Bronchial epithelial cell (primary cell): ENCODE measurements around the gene UROD. TPM values are rescaled to one million over a fixed set of nuclear protein-coding genes. Genes with fewer than 3 reads are reported as not detected.
A peak's percentile ranks its signal among the peaks of the same experiment; 100 is the strongest.

Experiments used
- DNase-seq: peaks from one replicate; pipeline ENCODE4 v3.0.0-alpha.2; 2010; ENCODE audit warnings: low read depth
- FAIRE-seq: peaks from 2 replicates; lab custom pipeline; 2011; peaks lifted over from hg19 to GRCh38; lab: Jason Lieb, UNC
- H3K27me3 ChIP-seq: 2 replicates; pipeline ENCODE4 v1.5.1; 2011; ENCODE audit warnings: low read length; ENCODE audit not compliant: control insufficient read depth, insufficient read depth
- H3K36me3 ChIP-seq: 2 replicates; pipeline ENCODE4 v1.5.1; 2011; ENCODE audit warnings: low read length; ENCODE audit not compliant: control insufficient read depth, insufficient read depth
- H3K4me3 ChIP-seq: 2 replicates; pipeline ENCODE4 v1.5.1; 2011; ENCODE audit warnings: mild to moderate bottlenecking, low read depth, low read length, control low read depth
- CTCF ChIP-seq: IDR thresholded peaks from 2 replicates; pipeline ENCODE4 v1.5.1; 2011; ENCODE audit warnings: mild to moderate bottlenecking, moderate library complexity, low read length, control low read depth, inconsistent platforms; ENCODE audit not compliant: insufficient read depth, severe bottlenecking
- total RNA-seq: library from RNA; depleted of rRNA; stranded (reverse); fragments of >200 nt; gene quantifications from 2 replicates; pipeline ENCODE4 v1.2.1, GENCODE V29; 2014

The UROD gene
- total RNA-seq, 1 donor from 2014 or later, result 122 TPM

GRCh38 chr1:45023663-45024062, 11.6 kb downstream of the UROD start:
- Histone ChIP-seq H3K4me3 (no peak overlapping the region), H3K36me3 (no peaks in the 10 kb centered on the region), H3K27me3 (no peaks in the 10 kb centered on the region)
- no peak for DNase-seq
- TF ChIP-seq CTCF, result no peak
- FAIRE-seq, result no peak

GRCh38 chr1:45026446-45026845, 14.4 kb downstream of the UROD start:
- no peaks in the 10 kb centered on the region for H3K36me3 ChIP-seq
- FAIRE-seq (no peak), DNase-seq (no peak)
- no peaks in the 10 kb centered on the region for H3K27me3 ChIP-seq
- H3K4me3 ChIP-seq, result no peak overlapping the region
- no peak for TF ChIP-seq CTCF

- Histone ChIP-seq H3K27me3 (no peaks in the 10 kb centered on the region), H3K4me3 (no peak overlapping the region), H3K36me3 (no peaks in the 10 kb centered on the region)
- FAIRE-seq (no peak), DNase-seq (no peak)
- TF ChIP-seq CTCF, result no peak
These were observed 20.8 kb downstream of the UROD start for GRCh38 chr1:45032837-45033236.

- no peak for TF ChIP-seq CTCF
- Histone ChIP-seq H3K4me3 (no peak overlapping the region), H3K27me3 (no peaks in the 10 kb centered on the region), H3K36me3 (no peaks in the 10 kb centered on the region)
- no peak for DNase-seq
- no peak for FAIRE-seq
These were observed 21.3 kb downstream of the UROD start for GRCh38 chr1:45033356-45033755.

- FAIRE-seq, result no peak
- Histone ChIP-seq H3K27me3 (no peaks in the 10 kb centered on the region), H3K4me3 (no peak overlapping the region), H3K36me3 (no peaks in the 10 kb centered on the region)
- TF ChIP-seq CTCF, result no peak
- no peak for DNase-seq
These were observed 23.7 kb downstream of the UROD start for GRCh38 chr1:45035631-45036301.

DNA sequence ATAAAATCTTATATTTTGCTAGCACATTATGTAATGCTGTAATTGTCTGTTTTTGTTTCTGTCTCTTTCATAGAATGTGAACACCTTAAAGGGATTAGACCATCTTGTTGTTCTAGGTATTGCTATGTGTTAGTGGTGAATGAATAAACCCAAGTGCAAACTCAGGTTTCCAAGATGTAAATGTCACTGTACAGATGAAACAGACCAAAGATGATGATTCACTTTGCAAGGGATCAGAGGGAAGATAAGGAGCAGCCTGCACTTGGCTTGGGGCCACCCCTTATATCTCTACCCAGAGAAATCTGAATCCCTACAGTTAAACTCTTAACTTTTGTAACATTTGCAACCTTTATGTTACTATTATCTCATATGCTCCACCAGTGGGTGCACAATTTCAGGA, 25.4 kb downstream of the UROD start:
- DNase-seq (peak; percentile 12), FAIRE-seq (no peak)
- TF ChIP-seq CTCF, result no peak
- no peak overlapping the region for H3K4me3 ChIP-seq
- no peaks in the 10 kb centered on the region for H3K36me3 ChIP-seq
- no peaks in the 10 kb centered on the region for H3K27me3 ChIP-seq
